Esophagus squamous epithelium (tissue), 5 donors: ENCODE data around the gene PARD3. TPM values are rescaled to one million over a fixed set of nuclear protein-coding genes. Genes with fewer than 3 reads are reported as not detected.

Experiments
- DNase-seq: peaks from one replicate; lab custom pipeline; 2025; lab: John Stamatoyannopoulos, UW
- H3K27ac ChIP-seq, 4 donors: fragments of 200-600 bp; sonication (generic); one replicate each; pipeline ENCODE4 v1.5.1; 2016 to 2019; ENCODE audit warnings: mild to moderate bottlenecking in 1 of 4
- H3K27me3 ChIP-seq, 4 donors: fragments of 200-600 bp; sonication (generic); 1 replicate in 3 of 4; 2 replicates in 1 of 4; pipeline versions ENCODE4 v1.5.1 to v1.6.0; 2017 to 2021; ENCODE audit warnings: antibody characterized with exemption in 1 of 4
- H3K36me3 ChIP-seq, 3 donors: fragments of 200-600 bp; sonication (generic); one replicate each; pipeline ENCODE4 v1.5.1; 2016 to 2019
- H3K4me1 ChIP-seq, 3 donors: fragments of 200-600 bp; sonication (generic); one replicate each; pipeline ENCODE4 v1.5.1; 2017 to 2019
- H3K4me3 ChIP-seq, 4 donors: fragments of 200-600 bp; sonication (generic); 1 replicate in 3 of 4; 2 replicates in 1 of 4; pipeline ENCODE4 v1.5.1; 2016 to 2019; ENCODE audit warnings: mild to moderate bottlenecking in 2 of 4, moderate library complexity in 1 of 4
- H3K9me3 ChIP-seq, 3 donors: fragments of 200-600 bp; sonication (generic); one replicate each; pipeline ENCODE4 v1.5.1; 2016 to 2019
- CTCF ChIP-seq, 6 experiments: fragments of 450-650 bp in 4 of 6; fragments of 200-600 bp in 2 of 6; sonication (generic) in 2 of 6; IDR thresholded peaks; one replicate each; pipeline ENCODE4 v1.5.1; 2016 to 2019; ENCODE audit warnings: antibody characterized with exemption in 6 of 6, mild to moderate bottlenecking in 4 of 6, moderate library complexity in 4 of 6
- POLR2A ChIP-seq, 4 donors: fragments of 450-650 bp; IDR thresholded peaks; one replicate each; pipeline ENCODE4 v1.6.1; 2017; ENCODE audit warnings: antibody characterized with exemption in 4 of 4, mild to moderate bottlenecking in 4 of 4, moderate library complexity in 3 of 4
- WGBS, 2 donors: methylation state at CpG; one replicate each; pipeline ENCODE4 v1.1.5; 2018; 5-methylcytosine and 5-hydroxymethylcytosine counted together
- intact Hi-C: fragments of 100-400 bp; cut with DNase I; formaldehyde crosslinking; loops from one replicate; pipeline ENCODE4 v1.15.0; 2022
- total RNA-seq, 4 donors: library from RNA; depleted of rRNA; stranded (reverse); fragments of >200 nt; gene quantifications; one replicate each; pipeline ENCODE4 v1.1.0, GENCODE V29; 2016
- donor health status: DM: yes; HTN: yes; CAD: no.

PARD3 gene
- total RNA-seq, 4 donors from 2014 or later: 57.3 to 114 (median 81.7) TPM

- H3K9me3 ChIP-seq: no peaks in the 10 kb centered on the region
- no peak for TF ChIP-seq CTCF (IDR thresholded peaks at IDR 0.05)
- no peak for TF ChIP-seq POLR2A (IDR thresholded peaks at IDR 0.05)
- WGBS, 2 donors: 47 to 63% methylated on average over 1 of the region's 1 CpG
- H3K4me3 ChIP-seq: no peak overlapping the region
- no peaks in the 10 kb centered on the region for H3K27me3 ChIP-seq
- DNase-seq: no peak
- H3K27ac ChIP-seq: peak overlapping the region in 3 of 4 donors; percentile 79 to 89 (median 87)
- H3K36me3 ChIP-seq: no peaks in the 10 kb centered on the region
- intact Hi-C loops: no loop called here
- H3K4me1 ChIP-seq: peaks cover 31 to 88% (median 34%) of the 10 kb centered on the region in 3 donors
Measured at GRCh38 chr10:34761453-34761852, 53.6 kb downstream of the PARD3 start.

DNA sequence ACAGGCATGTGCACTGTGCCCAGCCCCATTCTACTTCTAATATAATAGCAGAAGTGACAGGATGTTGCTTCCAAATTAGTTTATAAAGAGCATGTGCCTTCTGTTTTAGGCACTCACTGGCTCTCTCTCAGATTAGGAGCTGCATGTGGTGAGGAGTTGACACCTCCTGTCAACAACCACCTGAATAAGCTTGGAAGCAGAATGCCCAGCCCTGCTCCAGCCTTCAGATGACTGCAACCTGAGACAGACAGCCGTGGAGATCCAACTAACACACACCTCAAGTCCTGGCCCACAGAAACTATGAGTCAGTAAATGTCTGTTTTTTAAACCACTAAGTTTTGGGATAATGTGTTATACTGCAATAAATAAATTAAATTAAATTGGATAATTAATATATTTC, 54.5 kb downstream of the PARD3 start:
- intact Hi-C loops: no loop called here
- TF ChIP-seq POLR2A (IDR thresholded peaks at IDR 0.05) (no peak), CTCF (IDR thresholded peaks at IDR 0.05) (no peak)
- no peak for DNase-seq
- Histone ChIP-seq H3K4me3 (no peak overlapping the region), H3K9me3 (no peaks in the 10 kb centered on the region), H3K27me3 (no peaks in the 10 kb centered on the region), H3K27ac (peak overlapping the region; percentile 75 to 89 (median 83)), H3K36me3 (no peaks in the 10 kb centered on the region), H3K4me1 (peaks cover 27 to 85% (median 31%) of the 10 kb centered on the region in 3 donors)
- WGBS, 2 donors: 25 to 31% methylated on average over 1 of the region's 1 CpG

DNA sequence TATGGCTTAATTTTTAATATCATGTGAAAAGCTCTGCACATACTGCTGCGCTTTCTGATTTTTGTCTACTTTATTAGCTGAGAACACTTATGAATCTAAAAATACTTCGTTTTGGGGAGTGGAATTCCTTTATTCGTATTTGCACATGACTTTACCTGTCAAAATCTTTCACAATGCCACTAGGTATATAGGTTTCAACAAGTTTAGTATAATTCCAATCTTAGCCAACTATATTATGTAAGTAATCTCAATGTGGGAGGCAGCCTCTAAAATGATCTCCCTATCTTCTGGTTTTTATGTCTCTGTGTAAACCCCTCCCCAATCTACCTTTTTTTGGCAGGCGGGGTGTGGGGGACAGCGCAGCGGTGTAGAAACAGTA, 55.3 kb downstream of the PARD3 start:
- Histone ChIP-seq H3K27me3 (no peaks in the 10 kb centered on the region), H3K27ac (peak overlapping the region; percentile 75 to 89 (median 83)), H3K9me3 (no peaks in the 10 kb centered on the region), H3K4me1 (peaks cover 27 to 85% (median 30%) of the 10 kb centered on the region in 3 donors), H3K4me3 (no peak overlapping the region), H3K36me3 (no peaks in the 10 kb centered on the region)
- DNase-seq: no peak
- intact Hi-C loops: no loop called here
- TF ChIP-seq CTCF (IDR thresholded peaks at IDR 0.05): no peak
- no peak for TF ChIP-seq POLR2A (IDR thresholded peaks at IDR 0.05)
- WGBS, 2 donors: 35 to 56% methylated on average over 6 of the region's 6 CpGs

- peak overlapping the region; percentile 75 to 89 (median 83) for H3K27ac ChIP-seq
- H3K27me3 ChIP-seq: no peaks in the 10 kb centered on the region
- WGBS, 2 donors: 43 to 60% methylated on average over 9 of the region's 9 CpGs
- no peak overlapping the region for H3K4me3 ChIP-seq
- H3K9me3 ChIP-seq: no peaks in the 10 kb centered on the region
- no peaks in the 10 kb centered on the region for H3K36me3 ChIP-seq
- no peak for DNase-seq
- intact Hi-C loops: no loop called here
- no peak for TF ChIP-seq POLR2A (IDR thresholded peaks at IDR 0.05)
- TF ChIP-seq CTCF (IDR thresholded peaks at IDR 0.05): no peak
- H3K4me1 ChIP-seq: peaks cover 27 to 85% (median 33%) of the 10 kb centered on the region in 3 donors
Measured at GRCh38 chr10:34759161-34759836, 55.8 kb downstream of the PARD3 start.

DNA sequence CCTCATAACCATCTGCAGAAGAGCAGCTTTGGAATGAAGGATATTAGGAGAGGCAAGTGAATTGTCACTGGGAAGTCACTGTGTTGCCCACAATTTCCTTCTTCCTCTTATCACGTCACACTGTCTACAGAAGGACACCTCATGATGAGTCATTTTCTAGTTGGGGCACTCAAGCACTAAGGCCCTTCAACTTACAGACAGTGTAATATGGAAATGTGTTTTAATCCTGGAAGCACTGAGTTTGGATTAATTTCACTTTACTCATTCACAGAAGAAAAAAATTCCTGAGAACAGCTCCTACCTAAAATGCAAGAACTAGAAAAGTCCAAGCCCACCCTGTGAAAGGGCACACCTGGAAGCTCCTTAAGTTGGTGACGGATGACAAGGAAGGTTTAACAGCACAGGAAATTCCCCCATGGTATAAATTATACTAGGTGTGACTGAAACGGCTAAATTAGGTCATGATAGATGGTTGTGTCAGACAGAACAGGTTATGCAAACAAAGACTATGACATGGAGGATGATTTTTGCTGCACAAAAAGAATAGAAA, 56.6 kb downstream of the PARD3 start:
- no peak for DNase-seq
- Histone ChIP-seq H3K36me3 (no peaks in the 10 kb centered on the region), H3K4me3 (no peak overlapping the region), H3K27ac (peak overlapping the region; percentile 24 to 89 (median 83)), H3K27me3 (no peaks in the 10 kb centered on the region), H3K4me1 (peaks cover 27 to 85% (median 37%) of the 10 kb centered on the region in 3 donors), H3K9me3 (no peaks in the 10 kb centered on the region)
- WGBS, 2 donors: 22 to 28% methylated on average over 3 of the region's 3 CpGs
- intact Hi-C loops: no loop called here
- TF ChIP-seq POLR2A (IDR thresholded peaks at IDR 0.05) (no peak), CTCF (IDR thresholded peaks at IDR 0.05) (no peak)
